CD8-positive, alpha-beta memory T cell (primary cell): ENCODE results near the gene CCDC175. TPM values are rescaled to one million over a fixed set of nuclear protein-coding genes. Genes with fewer than 3 reads are reported as not detected.
A peak's percentile ranks its signal among the peaks of the same experiment; 100 is the strongest.

ENCODE experiments used
- CTCF ChIA-PET: fragments of 350-600 bp; sonication (Branson Sonifier 250); formaldehyde crosslinking; loops from one replicate; lab custom pipeline; 2021; ENCODE audit warnings: antibody characterized with exemption; lab: Charles Lee
- POLR2A ChIA-PET: fragments of 350-600 bp; sonication (Branson Sonifier 250); formaldehyde crosslinking; loops from one replicate; lab custom pipeline; 2021; ENCODE audit warnings: antibody characterized with exemption; lab: Charles Lee
- DNase-seq, 5 donors: peaks; one replicate each; pipeline versions ENCODE4 v3.0.0 to v3.0.0-alpha.2; 2020 to 2022; ENCODE audit warnings: mixed read lengths in 1 of 5
- H3K27ac ChIP-seq: one replicate; pipeline ENCODE4 v1.7.0; 2013; ENCODE audit warnings: low read depth, mild to moderate bottlenecking, low read length, moderate library complexity
- H3K27me3 ChIP-seq: 2 replicates; pipeline ENCODE4 v1.7.0; 2013; ENCODE audit warnings: low read length, mild to moderate bottlenecking; ENCODE audit not compliant: insufficient read depth, poor library complexity, severe bottlenecking
- H3K36me3 ChIP-seq: 2 replicates; pipeline ENCODE4 v1.7.0; 2013; ENCODE audit warnings: mild to moderate bottlenecking, low read length, moderate library complexity; ENCODE audit not compliant: insufficient read depth
- H3K4me1 ChIP-seq: 2 replicates; pipeline ENCODE4 v1.7.0; 2013; ENCODE audit warnings: mild to moderate bottlenecking, low read length, moderate library complexity; ENCODE audit not compliant: insufficient read depth
- H3K4me3 ChIP-seq: 2 replicates; pipeline ENCODE4 v1.7.0; 2013; ENCODE audit warnings: mild to moderate bottlenecking, low read length
- H3K9me3 ChIP-seq: 2 replicates; pipeline ENCODE4 v1.7.0; 2013; ENCODE audit warnings: mild to moderate bottlenecking, low read length
- H3K27ac Mint-ChIP-seq, 8 donors: one replicate each; pipeline ENCODE4 v1.8.0; 2020 to 2021; ENCODE audit warnings: mixed read lengths in 8 of 8, mild to moderate bottlenecking in 6 of 8, inconsistent platforms in 3 of 8, moderate library complexity in 3 of 8
- H3K27me3 Mint-ChIP-seq, 2 donors: one replicate each; pipeline ENCODE4 v1.8.0; 2020 to 2021; ENCODE audit warnings: mixed read lengths in 2 of 2, mild to moderate bottlenecking in 1 of 2, moderate library complexity in 1 of 2
- H3K36me3 Mint-ChIP-seq, 3 donors: one replicate each; pipeline ENCODE4 v1.8.0; 2020 to 2021; ENCODE audit warnings: mixed read lengths in 3 of 3, inconsistent platforms in 1 of 3, mild to moderate bottlenecking in 1 of 3
- H3K4me1 Mint-ChIP-seq, 3 donors: one replicate each; pipeline ENCODE4 v1.8.0; 2020 to 2021; ENCODE audit warnings: mixed read lengths in 3 of 3, inconsistent platforms in 1 of 3, mild to moderate bottlenecking in 1 of 3
- H3K4me3 Mint-ChIP-seq, 7 donors: one replicate each; pipeline ENCODE4 v1.8.0; 2020 to 2021; ENCODE audit warnings: mixed read lengths in 7 of 7, mild to moderate bottlenecking in 6 of 7, moderate library complexity in 4 of 7, inconsistent platforms in 2 of 7
- H3K9me3 Mint-ChIP-seq, 5 donors: one replicate each; pipeline ENCODE4 v1.8.0; 2020 to 2022; ENCODE audit warnings: mixed read lengths in 5 of 5, mild to moderate bottlenecking in 3 of 5, moderate library complexity in 2 of 5, inconsistent platforms in 1 of 5
- polyA plus RNA-seq: library from polyadenylated mRNA; unstranded; fragments of 300-500 nt; fragmentation: Illumina TruSeq; gene quantifications from one replicate; pipeline ENCODE4 v1.2.3, GENCODE V29; 2021
- total RNA-seq, 2 experiments: library from RNA; stranded (reverse); gene quantifications; one replicate each; pipeline ENCODE4 v1.2.3, GENCODE V29; 2021

The CCDC175 gene
- total and polyA plus RNA-seq, 3 experiments from 2014 or later: not detected

GRCh38 chr14:59484639-59485175 is 91.9 kb downstream of the CCDC175 start:
- no peak for DNase-seq
- Histone ChIP-seq H3K9me3 (no peaks in the 10 kb centered on the region), H3K27ac (peak overlapping the region; percentile 91), H3K4me3 (peak overlapping the region; percentile 87), H3K27me3 (no peaks in the 10 kb centered on the region), H3K4me1 (peaks cover 55% of the 10 kb centered on the region), H3K36me3 (peaks cover 8% of the 10 kb centered on the region)
- Mint-ChIP-seq H3K4me3 (peak overlapping the region; percentile 96 to 99 (median 98)), H3K36me3 (peaks cover 0 to 30% (median 11%) of the 10 kb centered on the region in 3 donors), H3K4me1 (peaks cover 71 to 84% (median 81%) of the 10 kb centered on the region in 3 donors), H3K9me3 (no peaks in the 10 kb centered on the region), H3K27ac (peak overlapping the region; percentile 88 to 97 (median 95)), H3K27me3 (no peaks in the 10 kb centered on the region)
- ChIA-PET POLR2A (interaction anchor here (0.9 to 2.0 kb wide), 5 partner anchors 11 to 1240 kb away, joined by 3 to 24 read pairs (median 4); partner anchors contain the start of genes DAAM1, GPR135, PPM1A and PSMA3), CTCF (interaction anchor here (1.2 to 2.3 kb wide), 5 partner anchors 12 to 847 kb away, joined by 3 to 15 read pairs (median 5); partner anchors contain the start of genes CCDC175 and GPR135)

- Histone ChIP-seq H3K4me3 (peak within 1 kb of the TSS; percentile 87), H3K4me1 (peaks cover 54% of the 10 kb centered on the region), H3K27ac (peak within 1 kb of the TSS; percentile 91), H3K36me3 (peaks cover 4% of the 10 kb centered on the region), H3K9me3 (no peaks in the 10 kb centered on the region), H3K27me3 (no peaks in the 10 kb centered on the region)
- no peaks in the 10 kb centered on the region for H3K9me3 Mint-ChIP-seq
- ChIA-PET CTCF (interaction anchor here (0.7 to 2.3 kb wide), 9 partner anchors 8 to 848 kb away, joined by 3 to 15 read pairs (median 4); partner anchors contain the start of genes CCDC175 and GPR135), POLR2A (interaction anchor here (0.9 to 2.0 kb wide), 6 partner anchors 12 to 1240 kb away, joined by 3 to 24 read pairs (median 4); partner anchors contain the start of genes DAAM1, GPR135, PPM1A and PSMA3)
- H3K27me3 Mint-ChIP-seq: no peaks in the 10 kb centered on the region
- DNase-seq: peak; percentile 93 to 98 (median 97)
- peaks cover 0 to 25% (median 4%) of the 10 kb centered on the region in 3 donors for H3K36me3 Mint-ChIP-seq
- peaks cover 70 to 84% (median 79%) of the 10 kb centered on the region in 3 donors for H3K4me1 Mint-ChIP-seq
- H3K4me3 Mint-ChIP-seq: peak within 1 kb of the TSS; percentile 96 to 99 (median 98)
- H3K27ac Mint-ChIP-seq: peak within 1 kb of the TSS; percentile 88 to 97 (median 95)
Measured at GRCh38 chr14:59483819-59484638, 92.6 kb downstream of the CCDC175 start, which contains the start of the genes JKAMP and L3HYPDH. Gene JKAMP (plus strand): TSS chr14:59484517. CDS start chr14:59484590, 73 bp downstream. Gene L3HYPDH (minus strand): TSS chr14:59484408. CDS start chr14:59484316, 92 bp downstream.

DNA sequence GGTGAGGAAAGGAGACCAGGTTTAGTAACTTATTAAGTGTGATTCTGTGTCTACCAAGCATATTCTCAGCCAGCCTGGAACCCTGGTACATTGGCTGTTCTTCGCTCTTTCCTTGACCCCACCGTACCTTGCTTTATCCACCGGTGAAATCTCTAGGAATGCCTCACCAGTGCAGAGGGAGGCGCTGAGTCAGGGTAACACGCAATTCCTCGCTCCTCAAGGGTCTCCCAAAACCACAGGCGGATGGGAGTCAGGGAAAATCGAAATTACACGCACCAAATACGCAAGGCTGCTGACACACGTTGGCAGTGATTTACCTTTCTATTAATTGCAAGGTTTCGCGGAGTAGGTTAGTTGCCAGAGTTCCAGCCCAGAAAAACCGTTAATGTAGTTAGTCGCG is 93.2 kb downstream of the CCDC175 start:
- H3K27ac Mint-ChIP-seq: peak overlapping the region; percentile 50 to 95 (median 89)
- Histone ChIP-seq H3K9me3 (no peaks in the 10 kb centered on the region), H3K36me3 (no peaks in the 10 kb centered on the region), H3K27me3 (no peaks in the 10 kb centered on the region), H3K4me1 (peaks cover 50% of the 10 kb centered on the region), H3K4me3 (peak overlapping the region; percentile 87), H3K27ac (peak overlapping the region; percentile 91)
- H3K4me1 Mint-ChIP-seq: peaks cover 68 to 84% (median 77%) of the 10 kb centered on the region in 3 donors
- ChIA-PET CTCF (interaction anchor here (1.1 to 2.3 kb wide), 7 partner anchors 9 to 294 kb away, joined by 3 to 15 read pairs (median 4); partner anchors contain the start of genes CCDC175 and GPR135), POLR2A (interaction anchor here (1.0 to 2.0 kb wide), 4 partner anchors 18 to 765 kb away, joined by 3 to 24 read pairs (median 8); partner anchors contain the start of genes DAAM1, GPR135 and PPM1A)
- no peak for DNase-seq
- H3K9me3 Mint-ChIP-seq: no peaks in the 10 kb centered on the region
- no peaks in the 10 kb centered on the region for H3K27me3 Mint-ChIP-seq
- peaks cover 0 to 23% (median 2%) of the 10 kb centered on the region in 3 donors for H3K36me3 Mint-ChIP-seq
- peak overlapping the region; percentile 96 to 99 (median 98) for H3K4me3 Mint-ChIP-seq

DNA sequence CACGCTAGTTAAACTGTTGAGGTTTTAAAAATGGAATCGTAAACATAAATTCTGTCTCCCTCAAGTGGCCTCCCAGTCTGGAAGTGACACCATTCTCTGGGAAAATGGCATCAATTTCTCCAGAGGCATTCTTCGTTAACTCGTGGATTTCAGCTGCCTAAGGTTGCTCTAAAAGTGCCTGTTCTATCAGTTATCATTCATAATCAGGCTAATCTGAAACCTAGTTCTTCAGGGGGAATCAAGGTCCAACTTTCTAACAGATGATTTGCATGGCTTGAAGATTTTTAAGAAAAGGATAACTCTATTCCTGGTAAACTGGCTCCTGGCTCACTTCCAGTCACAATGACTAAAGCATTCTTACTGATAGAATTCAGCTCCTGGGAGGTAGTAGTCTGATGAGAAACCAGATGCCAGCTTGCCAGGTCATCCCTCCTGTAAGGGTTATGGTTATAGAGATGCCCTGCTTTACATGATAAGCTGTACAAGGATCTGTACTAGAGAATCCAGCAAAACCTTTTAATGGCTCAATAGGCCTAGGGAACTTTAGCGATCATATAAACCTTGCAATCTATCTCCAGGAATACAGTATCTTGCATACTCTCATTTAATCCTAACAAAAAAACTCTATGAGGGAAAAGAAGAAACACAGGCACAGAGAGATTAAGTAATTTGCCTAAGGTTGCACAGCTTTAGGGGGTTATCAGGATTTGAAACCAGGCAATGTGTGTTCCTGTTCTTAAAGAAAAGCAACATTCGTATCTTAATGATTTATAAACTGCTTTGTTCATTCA is 93.9 kb downstream of the CCDC175 start:
- Histone ChIP-seq H3K4me3 (peak overlapping the region; percentile 87), H3K4me1 (peaks cover 50% of the 10 kb centered on the region), H3K27me3 (no peaks in the 10 kb centered on the region), H3K27ac (peak overlapping the region; percentile 91), H3K36me3 (no peaks in the 10 kb centered on the region), H3K9me3 (no peaks in the 10 kb centered on the region)
- ChIA-PET POLR2A (interaction anchor here (1.9 to 2.0 kb wide), 2 partner anchors 18 to 294 kb away, joined by 4 to 24 read pairs; partner anchors contain the start of genes DAAM1 and GPR135), CTCF (interaction anchor here (1.1 to 2.3 kb wide), 4 partner anchors 9 to 293 kb away, joined by 3 to 15 read pairs (median 4); partner anchors contain the start of gene GPR135)
- peak overlapping the region in 7 of 8 donors; percentile 34 to 95 (median 87) for H3K27ac Mint-ChIP-seq
- peaks cover 0 to 19% (median 2%) of the 10 kb centered on the region in 3 donors for H3K36me3 Mint-ChIP-seq
- H3K9me3 Mint-ChIP-seq: no peaks in the 10 kb centered on the region
- H3K4me3 Mint-ChIP-seq: peak overlapping the region; percentile 96 to 99 (median 98)
- H3K4me1 Mint-ChIP-seq: peaks cover 67 to 77% (median 73%) of the 10 kb centered on the region in 3 donors
- no peak for DNase-seq
- H3K27me3 Mint-ChIP-seq: no peaks in the 10 kb centered on the region

GRCh38 chr14:59481871-59482540 is 94.6 kb downstream of the CCDC175 start:
- no peaks in the 10 kb centered on the region for H3K27me3 ChIP-seq
- peaks cover 0 to 19% (median 0%) of the 10 kb centered on the region in 3 donors for H3K36me3 Mint-ChIP-seq
- H3K27ac Mint-ChIP-seq: peak overlapping the region in 5 of 8 donors; percentile 18 to 90 (median 69)
- DNase-seq: no peak
- H3K4me1 Mint-ChIP-seq: peaks cover 66 to 77% (median 71%) of the 10 kb centered on the region in 3 donors
- peaks cover 50% of the 10 kb centered on the region for H3K4me1 ChIP-seq
- no peak overlapping the region for H3K27ac ChIP-seq
- H3K36me3 ChIP-seq: no peaks in the 10 kb centered on the region
- H3K9me3 ChIP-seq: no peaks in the 10 kb centered on the region
- no peaks in the 10 kb centered on the region for H3K9me3 Mint-ChIP-seq
- H3K4me3 Mint-ChIP-seq: peak overlapping the region; percentile 96 to 99 (median 98)
- ChIA-PET CTCF (interaction anchor here (2.3 kb wide), 1 partner anchor 17 kb away, joined by 15 read pairs; the partner anchor contains the start of gene GPR135), POLR2A (no interaction called here)
- no peak overlapping the region for H3K4me3 ChIP-seq
- H3K27me3 Mint-ChIP-seq: no peaks in the 10 kb centered on the region

GRCh38 chr14:59481407-59481806 is 95.2 kb downstream of the CCDC175 start:
- no peak overlapping the region for H3K27ac ChIP-seq
- no peaks in the 10 kb centered on the region for H3K27me3 ChIP-seq
- H3K4me1 ChIP-seq: peaks cover 49% of the 10 kb centered on the region
- no peak for DNase-seq
- no peak overlapping the region for H3K4me3 ChIP-seq
- peaks cover 62 to 80% (median 73%) of the 10 kb centered on the region in 3 donors for H3K4me1 Mint-ChIP-seq
- H3K36me3 Mint-ChIP-seq: peaks cover 0 to 24% (median 0%) of the 10 kb centered on the region in 3 donors
- POLR2A ChIA-PET: no interaction called here
- no peaks in the 10 kb centered on the region for H3K9me3 Mint-ChIP-seq
- H3K9me3 ChIP-seq: no peaks in the 10 kb centered on the region
- no peaks in the 10 kb centered on the region for H3K36me3 ChIP-seq
- CTCF ChIA-PET: no interaction called here
- H3K4me3 Mint-ChIP-seq: peak overlapping the region in 2 of 7 donors; percentile 43 to 97
- H3K27ac Mint-ChIP-seq: peak overlapping the region in 3 of 8 donors; percentile 37 to 49 (median 48)
- H3K27me3 Mint-ChIP-seq: no peaks in the 10 kb centered on the region
